Measurements from ENCODE around the gene YJU2. TPM values are rescaled to one million over a fixed set of nuclear protein-coding genes. Genes with fewer than 3 reads are reported as not detected.

The YJU2 gene
- total and polyA plus RNA-seq, 12 donors = 14.0 to 81.2 (median 24.3) TPM

DNA sequence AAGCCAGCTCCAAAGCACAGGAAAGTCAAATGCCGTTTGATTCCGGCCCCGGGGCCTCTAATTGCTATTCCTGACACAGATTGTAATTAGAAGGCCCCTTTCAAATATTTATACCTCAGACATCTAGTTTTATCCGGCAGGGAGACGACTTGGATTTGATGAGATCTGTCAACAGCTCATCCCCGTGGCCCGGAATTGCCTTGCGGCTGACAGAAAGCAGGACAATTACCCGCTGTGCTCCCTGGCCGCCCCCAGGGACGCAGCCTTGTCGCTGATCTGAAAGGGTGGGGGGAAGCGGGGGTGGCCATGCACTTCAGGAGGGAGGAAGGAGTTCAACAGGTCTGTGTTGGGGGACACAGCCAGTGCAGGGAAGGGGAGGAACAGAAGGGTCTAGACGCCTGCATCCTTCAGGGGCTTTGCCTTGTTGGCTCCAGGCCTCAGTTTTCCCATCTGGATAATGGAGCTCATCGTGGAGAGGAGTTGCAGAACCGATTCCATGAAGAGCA is 30.4 kb downstream of the YJU2 start:
- Histone ChIP-seq H3K4me1 (replicated peaks in 1 of 2) (peaks cover 12 to 13% of the 10 kb centered on the region in 2 donors), H3K27me3 (peaks cover 22% of the 10 kb centered on the region), H3K27ac (no peak overlapping the region), H3K36me3 (replicated peaks in 1 of 2) (no peaks in the 10 kb centered on the region), H3K9me3 (replicated peaks in 1 of 3) (no peaks in the 10 kb centered on the region), H3K4me3 (no peak overlapping the region)
- no peak for DNase-seq
- WGBS, 4 donors = 24 to 42% (median 35%) methylated on average over 14 to 16 of the region's 16 CpGs
- intact Hi-C loops (cut with DNase I) = no loop called here
- TF ChIP-seq, protein P1, sequence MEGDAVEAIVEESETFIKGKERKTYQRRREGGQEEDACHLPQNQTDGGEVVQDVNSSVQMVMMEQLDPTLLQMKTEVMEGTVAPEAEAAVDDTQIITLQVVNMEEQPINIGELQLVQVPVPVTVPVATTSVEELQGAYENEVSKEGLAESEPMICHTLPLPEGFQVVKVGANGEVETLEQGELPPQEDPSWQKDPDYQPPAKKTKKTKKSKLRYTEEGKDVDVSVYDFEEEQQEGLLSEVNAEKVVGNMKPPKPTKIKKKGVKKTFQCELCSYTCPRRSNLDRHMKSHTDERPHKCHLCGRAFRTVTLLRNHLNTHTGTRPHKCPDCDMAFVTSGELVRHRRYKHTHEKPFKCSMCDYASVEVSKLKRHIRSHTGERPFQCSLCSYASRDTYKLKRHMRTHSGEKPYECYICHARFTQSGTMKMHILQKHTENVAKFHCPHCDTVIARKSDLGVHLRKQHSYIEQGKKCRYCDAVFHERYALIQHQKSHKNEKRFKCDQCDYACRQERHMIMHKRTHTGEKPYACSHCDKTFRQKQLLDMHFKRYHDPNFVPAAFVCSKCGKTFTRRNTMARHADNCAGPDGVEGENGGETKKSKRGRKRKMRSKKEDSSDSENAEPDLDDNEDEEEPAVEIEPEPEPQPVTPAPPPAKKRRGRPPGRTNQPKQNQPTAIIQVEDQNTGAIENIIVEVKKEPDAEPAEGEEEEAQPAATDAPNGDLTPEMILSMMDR (IDR thresholded peaks at IDR 0.05) = no peak
- TF ChIP-seq POLR2A (IDR thresholded peaks at IDR 0.05) = no peak

DNA sequence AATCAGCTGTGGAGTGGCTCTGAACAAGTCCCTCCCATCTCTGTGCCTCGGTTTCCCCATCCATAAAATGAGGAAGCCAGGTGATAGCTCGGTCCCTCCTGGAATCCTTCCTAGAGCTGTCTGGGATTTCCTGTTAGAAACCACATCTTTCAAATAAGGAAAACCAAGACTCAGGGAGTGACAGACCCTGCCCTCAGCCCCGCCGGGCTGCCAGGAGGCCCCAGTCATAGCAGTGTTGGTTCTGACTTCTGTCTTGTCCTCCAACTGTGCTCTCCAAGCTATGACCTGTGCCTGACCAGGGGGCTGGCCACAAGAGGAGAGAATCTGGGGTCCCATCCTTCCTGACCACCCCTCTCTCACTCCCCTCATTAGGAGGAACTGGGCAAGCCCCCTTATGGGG is 31.1 kb downstream of the YJU2 start:
- WGBS, 4 donors = 14 to 45% (median 30%) methylated on average over 2 to 4 of the region's 4 CpGs
- Histone ChIP-seq H3K4me1 (replicated peaks in 1 of 2) (peaks cover 12 to 13% of the 10 kb centered on the region in 2 donors), H3K9me3 (replicated peaks in 1 of 3) (no peaks in the 10 kb centered on the region), H3K27ac (no peak overlapping the region), H3K4me3 (no peak overlapping the region), H3K27me3 (peaks cover 25% of the 10 kb centered on the region), H3K36me3 (replicated peaks in 1 of 2) (no peaks in the 10 kb centered on the region)
- no peak for TF ChIP-seq POLR2A (IDR thresholded peaks at IDR 0.05)
- TF ChIP-seq, protein P1 (IDR thresholded peaks at IDR 0.05) = no peak
- intact Hi-C loops (cut with DNase I) = no loop called here
- no peak for DNase-seq

DNA sequence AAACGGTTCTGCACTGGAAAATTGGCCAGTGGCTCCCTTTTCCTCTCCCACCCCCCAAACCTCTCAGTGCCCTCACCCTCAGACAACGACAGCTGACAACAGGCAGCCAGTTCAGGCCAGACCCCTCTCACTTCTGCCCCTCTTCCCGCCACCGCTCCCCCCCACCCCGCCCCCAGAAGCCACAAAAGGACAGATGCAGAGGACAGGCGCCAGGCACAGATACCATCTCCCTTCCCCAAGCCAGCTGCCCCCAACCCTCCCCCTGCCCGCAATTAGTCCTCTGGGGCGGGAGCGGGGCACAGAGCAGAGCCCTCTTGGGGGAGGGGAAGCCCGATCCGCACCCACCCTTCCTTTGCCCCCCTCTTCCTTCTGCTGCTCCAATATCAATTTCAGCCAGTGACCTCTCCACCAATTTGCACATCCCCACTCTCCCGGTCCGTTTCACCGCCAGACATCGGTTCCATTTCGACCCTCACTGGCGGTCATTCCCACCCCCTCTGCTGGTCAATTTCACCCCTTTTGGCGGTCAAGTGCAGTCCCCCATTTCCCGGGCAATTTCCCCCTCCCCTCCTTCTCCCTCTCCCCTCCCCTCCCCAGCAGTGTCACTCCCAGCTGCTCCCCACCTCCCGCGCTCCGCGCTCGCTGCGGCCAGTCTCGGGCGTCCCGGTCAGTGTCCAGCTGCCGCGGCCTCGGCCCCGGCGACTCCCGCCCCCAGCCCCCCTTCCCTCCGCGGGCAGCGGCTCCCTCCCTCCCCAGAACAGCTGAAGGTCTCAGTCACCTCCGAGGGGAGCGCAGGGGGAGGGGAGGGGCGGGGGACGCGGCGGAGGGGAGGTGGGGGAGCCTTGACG is 31.8 kb downstream of the YJU2 start, which contains the start of gene SHD:
SHD (plus strand) TSS at position 848 of the 848 bp plus-strand sequence. CDS start 798 bp downstream, outside the sequence.
- DNase-seq = no peak
- H3K4me1 ChIP-seq (replicated peaks in 1 of 2) = peaks cover 12 to 13% of the 10 kb centered on the region in 2 donors
- 4 to 7% (median 5%) methylated on average over 11 to 41 of the region's 44 CpGs for WGBS, 4 donors
- no peaks in the 10 kb centered on the region for H3K9me3 ChIP-seq (replicated peaks in 1 of 3)
- no peak within 1 kb of the TSS for H3K27ac ChIP-seq
- peaks cover 25% of the 10 kb centered on the region for H3K27me3 ChIP-seq
- no peaks in the 10 kb centered on the region for H3K36me3 ChIP-seq (replicated peaks in 1 of 2)
- peak within 1 kb of the TSS in 2 of 4 donors; percentile 6 to 41 for H3K4me3 ChIP-seq
- intact Hi-C loops (cut with DNase I) = no loop called here
- TF ChIP-seq, protein P1 (IDR thresholded peaks at IDR 0.05) = no peak
- TF ChIP-seq POLR2A (IDR thresholded peaks at IDR 0.05) = no peak

DNA sequence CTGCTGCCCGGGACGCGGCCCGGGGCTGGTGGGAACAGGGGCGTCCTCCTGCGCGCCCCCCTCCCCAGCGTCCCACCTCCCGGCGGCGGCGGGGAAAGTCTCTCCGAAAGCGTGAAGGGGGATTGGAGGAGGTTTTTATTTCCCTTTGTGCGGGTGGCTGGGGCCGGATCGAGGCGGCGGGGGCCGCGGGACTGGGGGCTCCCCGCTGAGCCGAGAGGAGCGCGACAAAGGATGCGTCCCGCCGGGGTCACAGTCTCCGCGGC is 32.3 kb downstream of the YJU2 start:
- Histone ChIP-seq H3K9me3 (replicated peaks in 1 of 3) (no peaks in the 10 kb centered on the region), H3K36me3 (replicated peaks in 1 of 2) (no peaks in the 10 kb centered on the region), H3K4me1 (replicated peaks in 1 of 2) (peaks cover 12 to 13% of the 10 kb centered on the region in 2 donors), H3K4me3 (peak overlapping the region in 2 of 4 donors; percentile 6 to 41), H3K27ac (no peak overlapping the region), H3K27me3 (peaks cover 25% of the 10 kb centered on the region)
- 0 to 1% (median 1%) methylated on average over 11 to 27 of the region's 30 CpGs; no CpG with 5 or more reads in 1 of the 4 donors for WGBS, 4 donors
- no peak for DNase-seq
- intact Hi-C loops (cut with DNase I) = no loop called here
- TF ChIP-seq, protein P1 (IDR thresholded peaks at IDR 0.05) = no peak
- TF ChIP-seq POLR2A (IDR thresholded peaks at IDR 0.05) = no peak
